Hepatocyte (in vitro differentiated cells): ENCODE results near the gene NPC1. TPM values are rescaled to one million over a fixed set of nuclear protein-coding genes. Genes with fewer than 3 reads are reported as not detected.

Experiments
- DNase-seq: peaks from one replicate; pipeline ENCODE4 v3.0.0-alpha.2; 2016; ENCODE audit warnings: low spot score
- H2AFZ ChIP-seq: fragments of 200-600 bp; sonication (generic); 2 replicates; pipeline ENCODE4 v1.6.0; 2016; ENCODE audit warnings: antibody characterized with exemption, mild to moderate bottlenecking
- H3K27ac ChIP-seq: fragments of 200-600 bp; sonication (generic); 2 replicates; pipeline ENCODE4 v1.5.1; 2016; ENCODE audit warnings: mild to moderate bottlenecking
- H3K27me3 ChIP-seq: fragments of 200-600 bp; sonication (generic); 2 replicates; pipeline ENCODE4 v1.6.1; 2016
- H3K36me3 ChIP-seq: fragments of 200-600 bp; sonication (generic); replicated peaks from 2 replicates; pipeline ENCODE4 v1.5.1; 2016; ENCODE audit warnings: low read depth; ENCODE audit not compliant: insufficient read depth
- H3K4me1 ChIP-seq: fragments of 200-600 bp; sonication (generic); 2 replicates; pipeline ENCODE4 v1.5.1; 2016; ENCODE audit warnings: mild to moderate bottlenecking, moderate library complexity; ENCODE audit not compliant: insufficient read depth
- H3K4me2 ChIP-seq: fragments of 200-600 bp; sonication (generic); 2 replicates; pipeline ENCODE4 v1.6.0; 2016
- H3K4me3 ChIP-seq: fragments of 200-600 bp; sonication (generic); 2 replicates; pipeline ENCODE4 v1.5.1; 2016; ENCODE audit warnings: mild to moderate bottlenecking
- H3K79me2 ChIP-seq: fragments of 200-600 bp; sonication (generic); 2 replicates; pipeline ENCODE4 v1.6.0; 2017; ENCODE audit warnings: mild to moderate bottlenecking
- H3K9me2 ChIP-seq: fragments of 200-600 bp; sonication (generic); replicated peaks from 2 replicates; pipeline ENCODE4 v1.6.0; 2017; ENCODE audit warnings: mild to moderate bottlenecking; ENCODE audit not compliant: insufficient read depth
- H3K9me3 ChIP-seq: fragments of 200-600 bp; sonication (generic); 2 replicates; pipeline ENCODE4 v1.5.1; 2016; ENCODE audit warnings: low read depth, mild to moderate bottlenecking
- H4K20me1 ChIP-seq: fragments of 200-600 bp; sonication (generic); 2 replicates; pipeline ENCODE4 v1.6.0; 2016; ENCODE audit warnings: mild to moderate bottlenecking; ENCODE audit not compliant: insufficient read depth, poor library complexity, severe bottlenecking
- CTCF ChIP-seq: fragments of 200-600 bp; sonication (generic); IDR thresholded peaks from 2 replicates; pipeline ENCODE4 v1.5.1; 2016; ENCODE audit warnings: antibody characterized with exemption, mild to moderate bottlenecking; ENCODE audit not compliant: poor library complexity
- EZH2 ChIP-seq: fragments of 200-600 bp; sonication (generic); IDR thresholded peaks from 2 replicates; pipeline ENCODE4 v1.6.1; 2016; ENCODE audit warnings: antibody characterized with exemption, mild to moderate bottlenecking, borderline replicate concordance
- EZH2phosphoT487 ChIP-seq: fragments of 200-600 bp; sonication (generic); IDR thresholded peaks from one replicate; pipeline ENCODE4 v1.6.1; 2018; ENCODE audit warnings: antibody characterized with exemption, mild to moderate bottlenecking, low read depth, moderate library complexity; ENCODE audit not compliant: unreplicated experiment, severe bottlenecking
- WGBS: methylation state at CpG from one replicate; pipeline ENCODE4 v1.1.6; 2016; ENCODE audit warnings: low lambda C conversion rate; ENCODE audit errors: missing lambda C conversion rate; 5-methylcytosine and 5-hydroxymethylcytosine counted together
- polyA plus RNA-seq: library from polyadenylated mRNA; unstranded; fragments of >200 nt; fragmentation: Nextera tagmentation; extraction: Ambion mirVana; gene quantifications from 2 replicates; pipeline ENCODE4 v1.2.1, GENCODE V29; 2016
- total RNA-seq: library from RNA; depleted of rRNA; stranded (reverse); fragments of >200 nt; gene quantifications from 2 replicates; pipeline ENCODE4 v1.2.3, GENCODE V29; 2014

Gene NPC1
- total and polyA plus RNA-seq, 2 experiments from 2014 or later, result 54.0 to 77.2 TPM

- WGBS, result 94% methylated on average over 6 of the region's 6 CpGs
- H3K27ac ChIP-seq, result no peak overlapping the region
- no peak for DNase-seq
- H3K9me3 ChIP-seq, result no peaks in the 10 kb centered on the region
- no peaks in the 10 kb centered on the region for H4K20me1 ChIP-seq
- H3K79me2 ChIP-seq, result peaks cover 2% of the 10 kb centered on the region
- H3K36me3 ChIP-seq, result peaks cover 5% of the 10 kb centered on the region
- H2AFZ ChIP-seq, result no peak overlapping the region
- H3K9me2 ChIP-seq, result no peaks in the 10 kb centered on the region
- no peaks in the 10 kb centered on the region for H3K27me3 ChIP-seq
- no peaks in the 10 kb centered on the region for H3K4me1 ChIP-seq
- H3K4me3 ChIP-seq, result no peak overlapping the region
- no peak overlapping the region for H3K4me2 ChIP-seq
- TF ChIP-seq CTCF (no peak), EZH2phosphoT487 (no peak), EZH2 (no peak)
Observed at GRCh38 chr18:23553887-23554286, 32.4 kb downstream of the NPC1 start.

GRCh38 chr18:23552505-23552904 is 33.8 kb downstream of the NPC1 start:
- Histone ChIP-seq H3K27ac (no peak overlapping the region), H2AFZ (no peak overlapping the region), H3K4me3 (no peak overlapping the region), H3K4me2 (no peak overlapping the region), H3K9me2 (no peaks in the 10 kb centered on the region), H3K79me2 (peaks cover 2% of the 10 kb centered on the region), H3K9me3 (no peaks in the 10 kb centered on the region), H3K36me3 (no peaks in the 10 kb centered on the region), H3K27me3 (no peaks in the 10 kb centered on the region), H4K20me1 (no peaks in the 10 kb centered on the region), H3K4me1 (no peaks in the 10 kb centered on the region)
- TF ChIP-seq EZH2 (no peak), EZH2phosphoT487 (no peak), CTCF (no peak)
- 88% methylated on average over 11 of the region's 11 CpGs for WGBS
- DNase-seq, result no peak

- Histone ChIP-seq H3K27me3 (no peaks in the 10 kb centered on the region), H3K9me2 (no peaks in the 10 kb centered on the region), H3K4me1 (no peaks in the 10 kb centered on the region), H3K9me3 (no peaks in the 10 kb centered on the region), H3K36me3 (no peaks in the 10 kb centered on the region), H3K4me3 (no peak overlapping the region), H3K27ac (no peak overlapping the region), H4K20me1 (no peaks in the 10 kb centered on the region), H3K79me2 (peaks cover 2% of the 10 kb centered on the region), H2AFZ (no peak overlapping the region), H3K4me2 (no peak overlapping the region)
- TF ChIP-seq EZH2 (no peak), CTCF (no peak), EZH2phosphoT487 (no peak)
- 65% methylated on average over 3 of the region's 3 CpGs for WGBS
- DNase-seq, result no peak
Observed at GRCh38 chr18:23551978-23552377, 34.3 kb downstream of the NPC1 start.

- no peaks in the 10 kb centered on the region for H3K36me3 ChIP-seq
- TF ChIP-seq EZH2 (no peak), CTCF (no peak), EZH2phosphoT487 (no peak)
- H3K9me3 ChIP-seq, result no peaks in the 10 kb centered on the region
- no peak overlapping the region for H2AFZ ChIP-seq
- DNase-seq, result no peak
- H3K79me2 ChIP-seq, result peaks cover 2% of the 10 kb centered on the region
- H3K4me3 ChIP-seq, result no peak overlapping the region
- H3K27ac ChIP-seq, result no peak overlapping the region
- H3K27me3 ChIP-seq, result no peaks in the 10 kb centered on the region
- H3K9me2 ChIP-seq, result no peaks in the 10 kb centered on the region
- H3K4me1 ChIP-seq, result no peaks in the 10 kb centered on the region
- H4K20me1 ChIP-seq, result no peaks in the 10 kb centered on the region
- H3K4me2 ChIP-seq, result no peak overlapping the region
Observed at GRCh38 chr18:23550898-23551297, 35.4 kb downstream of the NPC1 start.
